Measurements from ENCODE around the gene CDK14. TPM values are rescaled to one million over a fixed set of nuclear protein-coding genes. Genes with fewer than 3 reads are reported as not detected.
"Not testable (repeated sequence)": the region's sequence is repeated elsewhere in the genome, so short reads cannot be mapped to it uniquely, and the experiment has no call there.

Gene CDK14
- total RNA-seq, 1 experiment from 2014 or later = not detected

DNA sequence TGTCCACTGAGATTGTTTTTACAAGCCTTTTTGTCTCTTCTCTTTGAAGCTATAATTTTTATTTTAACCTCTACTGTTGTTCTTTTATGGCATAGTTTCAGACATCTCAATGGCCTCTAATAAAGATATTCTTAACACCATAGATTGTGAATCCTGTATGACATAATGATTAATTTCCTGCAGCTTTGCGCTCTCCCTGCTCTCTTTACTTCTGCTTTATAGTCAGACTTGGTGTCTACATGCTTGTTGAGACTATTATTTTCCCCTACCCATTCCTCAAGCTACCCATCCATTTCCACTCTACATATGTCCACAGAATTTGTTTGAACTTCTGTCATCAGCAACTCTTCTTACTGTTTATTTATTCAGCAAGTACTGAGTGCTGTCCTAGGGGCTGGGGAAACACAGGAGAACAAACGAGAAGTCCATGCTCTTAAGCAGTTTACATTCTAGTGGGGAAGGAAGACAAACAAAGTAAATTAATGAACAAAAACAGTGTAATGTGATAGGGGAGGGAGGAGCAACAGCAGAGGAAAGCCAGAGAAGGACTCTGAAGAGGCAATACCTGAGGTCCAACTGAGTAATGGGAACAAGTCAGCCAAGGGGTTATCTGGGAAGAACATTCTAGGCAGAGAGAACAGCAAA, 110.1 kb downstream of the CDK14 start:
- DNase-seq (ENCODE audit: low spot score) = no peak
- in situ Hi-C loops (cut with HindIII; ENCODE audit: low sequenced_read_pairs) = no loop called here

DNA sequence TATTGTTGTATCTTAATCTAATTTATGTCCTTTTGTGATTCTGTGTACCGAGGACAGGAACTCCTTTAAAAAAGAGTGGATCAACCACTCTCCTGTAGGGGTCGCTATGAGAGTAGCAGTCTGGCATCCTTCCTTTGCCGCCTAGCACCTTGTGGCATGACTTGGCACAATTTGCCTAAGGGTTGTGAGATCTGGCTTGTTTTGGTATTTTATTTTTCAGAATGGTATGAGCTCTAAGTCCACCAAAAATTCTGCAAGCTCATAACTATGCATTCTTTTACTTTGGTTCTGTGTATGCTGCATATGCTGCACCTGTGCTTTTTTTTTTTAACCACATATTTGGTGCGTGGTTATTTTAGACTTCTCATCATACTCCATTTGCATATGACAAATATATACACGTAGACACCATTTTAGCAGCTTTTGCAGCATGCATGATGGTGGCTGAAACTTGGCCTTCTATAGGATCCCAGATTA, 112.8 kb downstream of the CDK14 start:
- in situ Hi-C loops (cut with HindIII; ENCODE audit: low sequenced_read_pairs) = no loop called here
- DNase-seq (ENCODE audit: low spot score) = peak; percentile 89

DNA sequence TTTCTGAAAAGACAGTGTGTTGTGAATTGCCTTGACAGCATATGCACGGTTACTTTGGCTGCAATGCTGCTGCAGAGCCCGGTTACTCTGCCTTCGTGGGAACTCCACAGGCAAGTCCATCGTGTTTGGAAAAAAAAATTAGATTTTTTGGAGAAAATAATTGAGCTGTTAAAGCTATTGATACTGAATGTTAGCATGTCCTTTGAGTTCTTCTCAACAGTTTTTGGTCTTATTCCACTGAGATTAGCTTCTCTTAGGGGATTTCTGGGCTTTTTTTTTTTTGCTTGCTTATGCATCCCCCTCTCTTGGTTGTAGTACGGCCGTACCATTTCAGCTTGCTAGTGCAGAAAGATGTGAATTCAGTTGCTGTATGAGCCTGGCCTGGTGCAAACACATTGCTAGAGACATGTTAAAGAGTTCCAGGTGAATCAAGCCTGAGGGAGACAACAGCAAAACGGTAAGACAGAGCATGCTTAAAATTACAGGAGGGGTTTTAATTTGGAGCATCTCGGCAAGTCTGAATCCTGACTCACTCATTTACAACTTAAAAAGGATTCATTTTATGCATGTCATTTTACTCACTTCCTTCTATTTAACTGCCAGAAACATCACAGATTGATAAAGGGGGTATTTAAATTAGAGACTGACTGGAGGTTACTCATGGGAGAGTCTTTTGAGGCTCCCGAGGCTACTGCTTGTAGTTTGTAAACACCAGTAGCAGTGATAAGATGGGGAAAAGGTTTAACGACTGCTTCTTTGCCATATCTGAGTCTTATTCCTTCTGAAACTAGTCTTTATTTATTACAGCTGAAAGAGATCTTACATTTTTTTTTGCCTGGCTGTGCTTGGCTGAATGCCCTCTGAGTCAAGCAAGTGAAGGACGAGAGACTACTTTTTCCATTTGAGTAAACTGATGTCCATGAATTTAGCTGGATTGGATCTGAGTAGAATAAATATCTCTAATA, 113.7 kb downstream of the CDK14 start:
- in situ Hi-C loops (cut with HindIII; ENCODE audit: low sequenced_read_pairs) = no loop called here
- peak; percentile 91 for DNase-seq (ENCODE audit: low spot score)

DNA sequence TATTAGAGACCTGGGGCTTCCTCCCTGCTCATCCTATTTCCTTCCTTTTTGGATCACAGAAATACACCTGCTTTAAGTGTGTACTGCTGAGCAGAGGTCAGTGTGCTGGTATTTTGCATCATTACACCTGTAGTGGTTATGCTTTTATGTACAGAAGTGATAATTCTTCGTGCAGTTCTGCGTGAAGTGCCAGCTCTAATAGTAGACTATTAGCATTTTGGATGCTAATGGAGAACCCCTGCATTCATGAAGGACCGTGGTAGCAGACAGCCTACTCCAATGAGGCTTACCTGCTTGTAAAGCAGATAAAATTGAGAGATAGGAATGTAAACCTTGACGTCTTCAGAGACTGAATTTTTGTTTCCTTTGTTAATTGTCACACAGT, 114.3 kb downstream of the CDK14 start:
- in situ Hi-C loops (cut with HindIII; ENCODE audit: low sequenced_read_pairs) = no loop called here
- DNase-seq (ENCODE audit: low spot score) = peak; percentile 59

DNA sequence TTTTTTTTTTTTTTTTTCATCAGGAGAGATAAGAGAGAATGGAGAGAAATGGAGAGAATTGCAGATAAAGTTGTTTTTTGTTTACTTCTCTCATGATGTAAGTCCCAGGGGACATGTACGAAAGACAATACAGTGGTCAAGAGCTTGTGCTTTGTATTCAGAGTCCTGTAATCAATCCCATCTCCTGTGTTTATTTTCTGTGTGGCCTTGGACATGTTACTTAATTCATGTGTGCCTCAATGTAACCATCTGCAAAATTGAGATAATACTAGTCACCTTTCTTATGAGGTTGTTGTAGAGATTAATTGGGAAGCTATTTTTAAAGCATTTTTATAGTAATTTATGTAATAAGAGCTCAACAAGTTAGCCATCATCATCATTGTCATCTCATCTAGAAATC, 117.5 kb downstream of the CDK14 start:
- peak; percentile 21 for DNase-seq (ENCODE audit: low spot score)
- in situ Hi-C loops (cut with HindIII; ENCODE audit: low sequenced_read_pairs) = no loop called here

GRCh38 chr7:90715067-90715466, 118.9 kb downstream of the CDK14 start:
- peak; percentile 19 for DNase-seq (ENCODE audit: low spot score)
- in situ Hi-C loops (cut with HindIII; ENCODE audit: low sequenced_read_pairs) = no loop called here

DNA sequence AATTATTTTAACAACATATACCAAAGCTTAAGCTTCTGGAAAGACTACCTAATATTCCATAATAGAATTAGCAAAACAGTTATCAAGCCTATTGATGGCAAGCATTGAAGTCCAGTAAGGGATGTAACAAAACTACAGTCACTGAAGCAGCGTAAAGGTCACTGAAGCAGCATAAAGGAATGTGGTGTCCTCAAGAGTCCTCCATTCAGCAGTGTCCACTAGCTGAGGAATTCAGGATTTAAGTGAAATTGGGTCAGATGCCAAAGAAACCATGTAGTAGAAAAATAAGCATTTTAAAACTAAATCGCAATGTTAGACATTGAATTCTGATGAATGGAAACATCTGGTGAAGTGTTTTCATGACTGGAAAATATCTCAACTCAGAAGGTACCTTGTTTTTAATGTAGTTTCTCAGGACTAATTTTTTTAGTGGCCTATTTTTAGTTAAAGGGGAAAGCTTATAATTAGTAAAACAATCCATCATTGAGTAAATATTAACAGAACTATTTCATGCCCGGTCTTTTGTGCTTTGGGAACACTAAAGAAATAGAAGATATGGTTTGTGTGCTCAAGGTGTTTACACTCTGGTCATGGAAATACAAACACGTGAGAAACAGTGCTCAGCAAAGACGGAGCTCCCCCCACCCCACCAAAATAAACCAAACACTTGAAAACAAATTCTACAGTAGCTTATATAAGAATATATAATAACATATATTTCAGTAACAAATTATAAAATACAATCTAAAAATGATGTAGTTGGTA, 121.4 kb downstream of the CDK14 start:
- no peak for DNase-seq (ENCODE audit: low spot score)
- in situ Hi-C loops (cut with HindIII; ENCODE audit: low sequenced_read_pairs) = no loop called here

DNA sequence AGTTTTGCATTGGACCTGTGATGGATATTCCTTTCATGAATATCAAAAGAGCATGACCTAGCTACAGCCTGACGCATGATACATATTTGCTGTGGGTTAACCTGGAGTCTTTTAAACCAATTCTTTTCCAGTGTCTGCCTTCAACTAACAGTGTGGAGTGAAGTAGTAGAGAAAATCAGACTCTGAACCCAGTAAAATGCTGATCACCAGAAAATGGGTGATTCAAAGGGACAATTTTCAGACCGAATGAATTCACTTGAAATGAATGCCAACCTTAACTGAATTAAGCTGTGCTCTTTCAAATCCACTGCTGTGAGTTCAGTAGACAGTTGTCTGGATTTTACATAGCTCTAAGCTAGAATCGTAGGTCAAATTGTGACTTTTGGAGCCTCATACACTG, 123.0 kb downstream of the CDK14 start:
- in situ Hi-C loops (cut with HindIII; ENCODE audit: low sequenced_read_pairs) = no loop called here
- DNase-seq (ENCODE audit: low spot score) = peak; percentile 43

- DNase-seq (ENCODE audit: low spot score) = no peak
- in situ Hi-C loops (cut with HindIII; ENCODE audit: low sequenced_read_pairs) = no loop called here
Measured at GRCh38 chr7:90720984-90721760, 125.1 kb downstream of the CDK14 start.

DNA sequence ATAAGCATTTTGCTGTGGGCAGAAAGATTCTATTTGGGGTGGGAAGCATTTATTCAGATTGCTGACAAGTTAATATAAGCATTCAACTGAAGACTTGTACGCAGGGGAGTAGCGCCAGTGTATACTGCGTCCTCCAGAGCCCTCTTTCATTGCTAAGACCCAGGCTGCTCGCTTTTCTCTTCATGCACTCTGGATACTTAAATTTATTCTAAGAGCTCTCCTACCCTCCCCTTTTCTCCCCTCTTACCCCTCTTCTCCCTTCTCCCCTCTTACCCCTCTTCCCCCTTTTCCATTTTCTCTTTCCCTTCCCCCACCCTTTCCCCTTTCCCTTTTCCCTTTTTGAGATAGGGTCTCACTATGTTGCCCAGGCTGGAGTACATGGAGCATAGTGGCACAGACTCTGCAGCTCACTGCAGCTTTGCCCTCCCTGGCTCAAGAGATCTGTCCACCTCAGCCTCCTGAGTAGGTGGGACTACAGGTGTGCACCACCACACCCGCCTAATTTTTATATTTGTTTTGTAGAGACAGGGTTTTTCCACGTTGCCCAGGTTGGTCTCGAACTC, 125.8 kb downstream of the CDK14 start:
- no peak for DNase-seq (ENCODE audit: low spot score)
- in situ Hi-C loops (cut with HindIII; ENCODE audit: low sequenced_read_pairs) = no loop called here

- in situ Hi-C loops (cut with HindIII; ENCODE audit: low sequenced_read_pairs) = no loop called here
- no peak for DNase-seq (ENCODE audit: low spot score)
Measured at GRCh38 chr7:90723233-90723632, 127.1 kb downstream of the CDK14 start.

- in situ Hi-C loops (cut with HindIII; ENCODE audit: low sequenced_read_pairs) = no loop called here
- DNase-seq (ENCODE audit: low spot score) = no peak
Measured at GRCh38 chr7:90723866-90724265, 127.7 kb downstream of the CDK14 start.

- no peak for DNase-seq (ENCODE audit: low spot score)
- in situ Hi-C loops (cut with HindIII; ENCODE audit: low sequenced_read_pairs) = no loop called here
Measured at GRCh38 chr7:90726120-90726519, 130.0 kb downstream of the CDK14 start.

- in situ Hi-C loops (cut with HindIII; ENCODE audit: low sequenced_read_pairs) = no loop called here
- DNase-seq (ENCODE audit: low spot score) = peak; percentile 37
Measured at GRCh38 chr7:90726623-90727022, 130.5 kb downstream of the CDK14 start.

- DNase-seq (ENCODE audit: low spot score) = no peak
- in situ Hi-C loops (cut with HindIII; ENCODE audit: low sequenced_read_pairs) = no loop called here
Measured at GRCh38 chr7:90727412-90727811, 131.3 kb downstream of the CDK14 start.

- in situ Hi-C loops (cut with HindIII; ENCODE audit: low sequenced_read_pairs) = no loop called here
- no peak for DNase-seq (ENCODE audit: low spot score)
Measured at GRCh38 chr7:90728568-90728967, 132.4 kb downstream of the CDK14 start.

GRCh38 chr7:90735611-90736280, 139.6 kb downstream of the CDK14 start:
- in situ Hi-C loops (cut with HindIII; ENCODE audit: low sequenced_read_pairs) = not testable (repeated sequence)
- DNase-seq (ENCODE audit: low spot score) = peak; percentile 81

DNA sequence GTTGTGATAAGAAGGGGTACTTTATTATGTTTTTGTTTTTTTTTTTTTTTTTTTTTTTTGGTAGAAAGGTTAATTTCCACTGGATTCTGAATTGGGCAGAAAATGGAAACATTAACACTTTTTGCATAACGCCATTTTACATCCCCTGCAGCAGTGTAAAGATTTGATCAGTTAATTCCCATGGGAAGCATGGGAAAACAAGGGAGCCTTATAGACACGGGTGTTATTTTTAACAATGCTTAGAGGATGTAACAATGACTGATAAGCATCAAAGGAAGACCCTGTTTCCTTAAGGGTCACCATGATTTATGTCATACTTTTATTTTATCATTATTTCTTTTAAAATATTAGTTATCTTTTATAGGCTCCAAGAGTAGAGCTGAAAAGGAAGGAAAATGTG, 140.2 kb downstream of the CDK14 start:
- in situ Hi-C loops (cut with HindIII; ENCODE audit: low sequenced_read_pairs) = no loop called here
- DNase-seq (ENCODE audit: low spot score) = no peak
